ENCODE measurements around the gene ZNF610.
A peak's percentile ranks its signal among the peaks of the same experiment; 100 is the strongest.
"Not testable (repeated sequence)": the region's sequence is repeated elsewhere in the genome, so short reads cannot be mapped to it uniquely, and the experiment has no call there.

ZNF610 gene

GRCh38 chr19:52336117-52336790, at the start of gene ZNF610:
Gene ZNF610 (plus strand): TSS chr19:52336243. CDS start chr19:52349173, 12,930 bp downstream.
- peak; percentile 92 for DNase-seq

- DNase-seq: no peak
Observed at GRCh38 chr19:52286256-52286655, 49.8 kb upstream of the ZNF610 start.

DNA sequence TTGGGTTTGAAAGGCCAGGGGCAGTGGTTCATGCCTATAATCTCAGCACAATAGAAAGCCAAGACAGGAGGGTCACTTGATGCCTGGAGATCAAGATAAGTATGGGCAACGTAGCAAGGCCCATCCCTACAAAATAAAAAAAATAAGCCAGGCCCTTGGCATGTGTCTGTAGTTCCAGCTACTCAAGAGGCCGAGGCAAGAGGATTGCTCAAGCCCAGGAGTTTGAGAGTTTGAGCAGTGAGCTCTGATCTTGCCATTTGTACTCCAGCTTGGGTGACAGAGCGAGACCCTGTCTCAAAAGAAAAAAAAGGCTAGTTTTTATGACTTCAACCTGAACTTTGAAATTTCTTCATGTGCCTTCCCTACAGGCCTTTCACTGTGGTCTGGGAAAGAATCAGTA, 44.3 kb upstream of the ZNF610 start:
- DNase-seq: no peak

GRCh38 chr19:52292946-52293345, 43.1 kb upstream of the ZNF610 start:
- not testable (repeated sequence) for DNase-seq

- no peak for DNase-seq
Observed at GRCh38 chr19:52296400-52296772, 39.7 kb upstream of the ZNF610 start.

GRCh38 chr19:52296773-52297600, 39.1 kb upstream of the ZNF610 start, which contains the start of gene ZNF480:
Gene ZNF480 (plus strand): TSS chr19:52297169. CDS start chr19:52300413, 3,244 bp downstream.
- peak; percentile 89 for DNase-seq

- peak; percentile 39 for DNase-seq
Observed at GRCh38 chr19:52297601-52298364, 38.3 kb upstream of the ZNF610 start.

- DNase-seq: peak; percentile 17
Observed at GRCh38 chr19:52307275-52307674, 28.8 kb upstream of the ZNF610 start.

DNA sequence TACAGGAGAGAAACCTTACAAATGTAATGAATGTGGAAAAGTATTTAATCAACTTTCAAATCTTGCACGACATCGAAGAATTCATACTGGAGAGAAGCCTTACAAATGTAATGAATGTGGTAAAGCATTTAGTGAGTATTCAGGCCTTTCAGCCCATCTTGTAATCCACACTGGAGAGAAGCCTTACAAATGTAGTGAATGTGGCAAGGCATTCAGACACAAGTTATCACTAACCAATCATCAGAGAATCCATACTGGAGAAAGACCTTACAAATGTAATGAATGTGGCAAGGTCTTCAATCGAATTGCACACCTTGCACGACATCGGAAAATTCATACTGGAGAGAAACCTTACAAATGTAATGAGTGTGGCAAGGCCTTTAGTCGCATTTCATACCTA, 13.6 kb upstream of the ZNF610 start:
- no peak for DNase-seq

DNA sequence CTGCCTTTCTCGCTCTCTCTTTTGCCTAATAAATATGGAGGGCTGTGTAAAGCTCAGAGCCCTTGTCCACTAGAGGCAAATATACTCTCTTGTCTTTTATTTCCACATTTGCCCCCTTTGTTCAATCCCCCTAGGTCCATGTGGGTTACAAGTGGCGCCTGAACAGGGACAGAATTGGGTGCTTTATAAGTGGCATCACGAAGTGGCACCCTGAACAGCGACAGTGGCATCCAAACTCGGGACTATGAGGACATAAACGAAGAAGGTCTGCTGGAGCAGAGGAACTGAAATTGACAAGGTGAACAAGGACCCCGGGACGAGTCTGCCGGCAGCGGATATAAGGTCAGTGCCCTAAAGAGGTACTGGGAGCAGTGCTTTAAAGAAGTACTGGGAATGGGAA, 4.3 kb upstream of the ZNF610 start:
- DNase-seq: no peak

GRCh38 chr19:52335768-52336116, 301 bp upstream of the ZNF610 start:
- no peak for DNase-seq

GRCh38 chr19:52336791-52337381, 843 bp downstream of the ZNF610 start:
- peak; percentile 8 for DNase-seq

- not testable (repeated sequence) for DNase-seq
Observed at GRCh38 chr19:52339022-52339421, 3.0 kb downstream of the ZNF610 start.

DNA sequence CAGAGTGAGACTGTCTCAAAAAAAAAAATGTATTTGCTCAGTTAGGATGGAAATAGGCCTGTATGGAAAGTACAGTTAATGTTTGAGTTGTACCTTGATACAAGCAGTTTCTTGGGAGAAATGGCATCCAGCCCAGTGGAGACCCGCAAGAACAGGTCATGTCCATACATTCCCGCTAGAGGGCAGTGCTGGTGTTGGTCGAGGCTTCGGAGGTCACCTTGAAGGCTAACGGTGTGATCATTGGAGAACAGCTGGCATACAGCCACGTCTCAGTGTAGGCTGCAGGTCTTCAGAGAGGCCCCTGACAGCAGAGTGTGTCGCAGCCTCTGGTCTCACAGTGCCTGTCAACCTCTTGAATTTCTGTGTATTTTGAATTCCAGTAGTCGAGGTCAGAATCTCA, 7.5 kb downstream of the ZNF610 start:
- peak; percentile 52 for DNase-seq

DNA sequence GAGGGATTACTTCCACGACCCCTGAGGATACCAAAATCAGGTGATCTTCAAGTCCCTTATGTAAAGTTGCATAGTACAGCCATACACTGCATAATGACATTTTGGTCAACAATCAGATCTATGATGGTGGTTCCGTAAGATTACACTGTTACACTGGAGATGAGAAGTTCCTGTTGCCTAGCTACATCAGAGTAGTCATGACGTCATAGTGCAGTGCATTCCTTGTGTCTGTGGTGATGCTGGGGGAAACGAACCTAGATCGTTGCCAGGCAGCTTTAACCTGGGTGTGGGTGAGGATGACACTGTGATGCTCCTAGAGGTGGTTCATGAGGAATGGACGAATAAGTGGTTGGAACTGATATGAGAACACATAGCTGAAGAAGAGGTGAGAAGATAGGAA, 9.1 kb downstream of the ZNF610 start:
- no peak for DNase-seq

- peak; percentile 7 for DNase-seq
Observed at GRCh38 chr19:52351512-52351911, 15.5 kb downstream of the ZNF610 start.

GRCh38 chr19:52366414-52366824, 30.4 kb downstream of the ZNF610 start:
- no peak for DNase-seq

GRCh38 chr19:52369559-52370340, 33.7 kb downstream of the ZNF610 start, which contains the start of gene ZNF880:
Gene ZNF880 (plus strand): TSS chr19:52369923. CDS start chr19:52369966, 43 bp downstream.
- peak; percentile 92 for DNase-seq

DNA sequence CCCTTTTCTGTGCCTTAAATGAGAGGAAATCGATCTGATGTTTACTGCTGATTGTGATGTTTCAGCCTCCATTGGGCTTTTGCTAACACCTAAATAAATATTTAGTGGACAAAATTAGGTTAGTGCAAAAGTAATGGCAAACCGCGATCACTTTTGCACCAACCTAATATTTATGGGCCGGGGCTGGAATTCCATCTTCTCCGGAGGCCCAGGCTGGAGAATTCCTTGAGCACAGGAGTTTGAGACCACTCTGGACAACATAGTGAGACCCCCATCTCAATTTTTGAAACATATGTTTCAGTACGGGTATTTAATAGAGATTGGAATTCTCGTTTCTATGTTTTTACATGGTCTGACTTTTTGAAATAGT, 34.3 kb downstream of the ZNF610 start:
- no peak for DNase-seq

DNA sequence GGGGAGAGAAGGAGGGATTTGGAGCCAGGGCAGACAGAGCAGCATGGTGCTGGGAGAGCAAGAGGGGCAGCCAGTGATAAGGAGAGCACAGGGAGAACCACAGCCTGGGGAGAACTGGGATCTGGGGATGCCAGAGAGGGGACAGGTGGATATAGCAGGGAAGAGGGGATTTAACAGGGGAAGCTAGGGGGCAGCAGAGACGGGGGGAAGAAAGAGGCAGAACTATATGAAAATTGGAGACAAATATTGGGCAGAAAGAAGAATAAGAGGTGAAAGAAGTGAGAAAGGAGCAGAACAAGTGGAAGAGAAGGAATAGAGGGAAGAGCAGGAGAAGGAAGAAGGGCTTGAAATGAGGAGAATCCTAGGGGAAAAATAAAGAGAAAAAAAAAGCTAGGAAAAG, 55.1 kb downstream of the ZNF610 start:
- no peak for DNase-seq

DNA sequence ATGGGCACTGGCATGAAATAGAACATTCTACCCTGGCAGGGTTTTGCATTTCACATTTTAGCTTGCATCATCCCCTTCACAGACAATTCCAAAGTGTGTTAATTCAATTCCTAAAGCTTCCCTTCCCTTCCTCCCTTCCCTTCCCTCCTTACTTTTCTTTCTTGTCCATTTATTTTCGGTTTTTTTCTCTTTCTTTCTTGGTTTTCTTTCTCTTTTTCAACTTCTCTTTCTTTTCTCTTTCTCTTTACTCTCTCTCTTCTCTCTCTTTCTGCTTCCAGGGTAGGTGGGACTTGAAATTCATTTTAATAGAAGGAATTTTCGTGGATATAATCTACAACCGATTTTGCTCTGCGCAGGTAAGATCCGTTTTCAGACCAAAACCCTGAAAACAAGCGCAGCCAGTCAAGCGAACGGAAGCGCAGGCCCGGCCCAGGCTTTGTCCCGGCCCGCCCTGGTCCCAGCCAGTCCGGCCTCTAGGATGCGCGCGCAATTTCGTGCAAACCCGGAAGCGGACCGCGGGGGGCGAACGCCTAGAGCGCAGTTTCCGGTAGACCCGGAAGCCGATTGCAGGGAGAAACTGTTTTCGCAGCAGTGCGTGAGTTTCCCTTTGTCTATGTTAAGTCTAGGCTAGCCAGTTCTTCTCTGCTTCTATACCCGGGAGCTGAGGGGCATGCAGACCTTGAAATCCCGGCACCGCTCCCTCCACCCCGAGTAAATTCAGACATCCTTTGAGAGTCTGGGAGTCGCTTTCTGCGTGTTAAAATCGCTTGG, 61.5 kb downstream of the ZNF610 start, which contains the start of gene ZNF528:
Gene ZNF528 (plus strand): TSS at position 540 of the 771 bp plus-strand sequence. CDS start 4,165 bp downstream, outside the sequence.
- DNase-seq: peak; percentile 94
